Measurements from ENCODE around the gene CD7. TPM values are rescaled to one million over a fixed set of nuclear protein-coding genes. Genes with fewer than 3 reads are reported as not detected.

The CD7 gene
- total and polyA plus RNA-seq, 9 of the 15 experiments (the other 6 are each of a cell fraction or from before 2014, with no cell fraction given) = 0.21 to 0.35 TPM; not detected in 7

- TF ChIP-seq CHD4 (IDR thresholded peaks at IDR 0.05; ENCODE audit: insufficient read depth, insufficient replicate concordance, low read depth, low read length, poor library complexity, severe bottlenecking) = no peak
- TF ChIP-seq SMARCB1 (IDR thresholded peaks at IDR 0.05; ENCODE audit: insufficient read length, low read depth) = no peak
- no peak for TF ChIP-seq NFE2L1 (tag; IDR thresholded peaks at IDR 0.05; ENCODE audit: borderline replicate concordance, low read depth)
- TF ChIP-seq, protein P1, sequence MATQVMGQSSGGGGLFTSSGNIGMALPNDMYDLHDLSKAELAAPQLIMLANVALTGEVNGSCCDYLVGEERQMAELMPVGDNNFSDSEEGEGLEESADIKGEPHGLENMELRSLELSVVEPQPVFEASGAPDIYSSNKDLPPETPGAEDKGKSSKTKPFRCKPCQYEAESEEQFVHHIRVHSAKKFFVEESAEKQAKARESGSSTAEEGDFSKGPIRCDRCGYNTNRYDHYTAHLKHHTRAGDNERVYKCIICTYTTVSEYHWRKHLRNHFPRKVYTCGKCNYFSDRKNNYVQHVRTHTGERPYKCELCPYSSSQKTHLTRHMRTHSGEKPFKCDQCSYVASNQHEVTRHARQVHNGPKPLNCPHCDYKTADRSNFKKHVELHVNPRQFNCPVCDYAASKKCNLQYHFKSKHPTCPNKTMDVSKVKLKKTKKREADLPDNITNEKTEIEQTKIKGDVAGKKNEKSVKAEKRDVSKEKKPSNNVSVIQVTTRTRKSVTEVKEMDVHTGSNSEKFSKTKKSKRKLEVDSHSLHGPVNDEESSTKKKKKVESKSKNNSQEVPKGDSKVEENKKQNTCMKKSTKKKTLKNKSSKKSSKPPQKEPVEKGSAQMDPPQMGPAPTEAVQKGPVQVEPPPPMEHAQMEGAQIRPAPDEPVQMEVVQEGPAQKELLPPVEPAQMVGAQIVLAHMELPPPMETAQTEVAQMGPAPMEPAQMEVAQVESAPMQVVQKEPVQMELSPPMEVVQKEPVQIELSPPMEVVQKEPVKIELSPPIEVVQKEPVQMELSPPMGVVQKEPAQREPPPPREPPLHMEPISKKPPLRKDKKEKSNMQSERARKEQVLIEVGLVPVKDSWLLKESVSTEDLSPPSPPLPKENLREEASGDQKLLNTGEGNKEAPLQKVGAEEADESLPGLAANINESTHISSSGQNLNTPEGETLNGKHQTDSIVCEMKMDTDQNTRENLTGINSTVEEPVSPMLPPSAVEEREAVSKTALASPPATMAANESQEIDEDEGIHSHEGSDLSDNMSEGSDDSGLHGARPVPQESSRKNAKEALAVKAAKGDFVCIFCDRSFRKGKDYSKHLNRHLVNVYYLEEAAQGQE (IDR thresholded peaks at IDR 0.05; ENCODE audit: borderline replicate concordance) = no peak
- TF ChIP-seq, protein P1 (CRISPR knock-in tag; IDR thresholded peaks at IDR 0.05; ENCODE audit: low read depth) = no peak
- TF ChIP-seq RB1 (IDR thresholded peaks at IDR 0.05; ENCODE audit: low read depth) = 0 out of 2 replicates have a peak, but pooled peaks have one; percentile 6
- TF ChIP-seq ELK1 (CRISPR knock-in tag; IDR thresholded peaks at IDR 0.05) = no peak
- TF ChIP-seq MYC (IDR thresholded peaks at IDR 0.05; ENCODE audit: low read depth, low read length) = peak; percentile 13; the same call in 1 of the 2 replicates
- no peak for TF ChIP-seq MYC (CRISPR knock-in tag; IDR thresholded peaks at IDR 0.05; ENCODE audit: borderline replicate concordance, low read depth)
- 0 out of 4 replicates have a peak, but pooled peaks of 1 of the 2 experiments have one; percentile 46 for TF ChIP-seq FOXA3 (CRISPR knock-in tag; conservative IDR thresholded peaks at IDR 0.05 in 1 of 2, IDR thresholded peaks at IDR 0.05 in 1 of 2)
- TF ChIP-seq ETV6 (IDR thresholded peaks at IDR 0.05; ENCODE audit: borderline replicate concordance in 1 of 2, low read depth in 2 of 2, low read length in 1 of 2) = no peak
- no peak for TF ChIP-seq ETV6 (CRISPR knock-in tag; IDR thresholded peaks at IDR 0.05; ENCODE audit: borderline replicate concordance)
- TF ChIP-seq MAX (CRISPR knock-in tag; IDR thresholded peaks at IDR 0.05) = peak; percentile 84
- TF ChIP-seq SRF (CRISPR knock-in tag; IDR thresholded peaks at IDR 0.05) = no peak
- TF ChIP-seq, protein P2, sequence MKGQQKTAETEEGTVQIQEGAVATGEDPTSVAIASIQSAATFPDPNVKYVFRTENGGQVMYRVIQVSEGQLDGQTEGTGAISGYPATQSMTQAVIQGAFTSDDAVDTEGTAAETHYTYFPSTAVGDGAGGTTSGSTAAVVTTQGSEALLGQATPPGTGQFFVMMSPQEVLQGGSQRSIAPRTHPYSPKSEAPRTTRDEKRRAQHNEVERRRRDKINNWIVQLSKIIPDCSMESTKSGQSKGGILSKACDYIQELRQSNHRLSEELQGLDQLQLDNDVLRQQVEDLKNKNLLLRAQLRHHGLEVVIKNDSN (CRISPR knock-in tag; IDR thresholded peaks at IDR 0.05) = 0 out of 2 replicates have a peak, but pooled peaks have one; percentile 11
- TF ChIP-seq SREBF1 (IDR thresholded peaks at IDR 0.05; ENCODE audit: borderline replicate concordance, low read depth, low read length) = no peak
- TF ChIP-seq SUPT5H (IDR thresholded peaks at IDR 0.05) = no peak
- peak; percentile 86 for TF ChIP-seq L3MBTL2 (IDR thresholded peaks at IDR 0.05)
Measured at GRCh38 chr17:82278786-82279391, 38.5 kb downstream of the CD7 start (continued).

Measured in K562 (cell line).